ENCODE data around the gene SCNM1.

Gene SCNM1

DNA sequence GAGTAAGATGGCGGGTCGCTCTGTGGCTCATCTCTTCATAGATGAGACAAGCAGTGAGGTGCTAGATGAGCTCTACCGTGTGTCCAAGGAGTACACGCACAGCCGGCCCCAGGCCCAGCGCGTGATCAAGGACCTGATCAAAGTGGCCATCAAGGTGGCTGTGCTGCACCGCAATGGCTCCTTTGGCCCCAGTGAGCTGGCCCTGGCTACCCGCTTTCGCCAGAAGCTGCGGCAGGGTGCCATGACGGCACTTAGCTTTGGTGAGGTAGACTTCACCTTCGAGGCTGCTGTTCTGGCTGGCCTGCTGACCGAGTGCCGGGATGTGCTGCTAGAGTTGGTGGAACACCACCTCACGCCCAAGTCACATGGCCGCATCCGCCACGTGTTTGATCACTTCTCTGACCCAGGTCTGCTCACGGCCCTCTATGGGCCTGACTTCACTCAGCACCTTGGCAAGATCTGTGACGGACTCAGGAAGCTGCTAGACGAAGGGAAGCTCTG, 7.1 kb upstream of the SCNM1 start:
- TF ChIP-seq CTCF (conservative IDR thresholded peaks at IDR 0.05; ENCODE audit: control insufficient read depth, insufficient read depth, low read depth, low read length) = no peak
- no peak overlapping the region for H3K4me3 ChIP-seq (ENCODE audit: control insufficient read depth, low read depth, low read length)
- no peak for DNase-seq (ENCODE audit: low read depth)

DNA sequence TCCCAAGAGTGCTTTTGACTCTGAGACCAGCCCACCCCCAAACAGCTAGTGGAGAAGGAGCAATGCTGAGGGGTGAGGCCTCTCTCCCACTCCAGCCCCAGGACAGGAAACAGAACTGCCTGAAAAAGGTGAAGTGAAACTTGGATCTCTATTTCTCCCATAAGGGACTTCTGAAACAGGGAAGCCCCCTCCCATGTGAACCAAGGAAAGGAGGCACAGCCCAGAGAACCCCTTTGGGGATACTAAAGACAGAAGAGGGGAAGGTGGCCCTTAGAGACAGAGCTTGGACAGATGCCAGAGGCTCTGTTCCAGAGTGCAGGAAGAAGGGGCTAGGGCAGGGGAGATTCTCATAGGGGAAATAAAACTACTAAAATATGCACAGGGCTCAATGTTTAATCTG, 6.6 kb upstream of the SCNM1 start:
- TF ChIP-seq CTCF (conservative IDR thresholded peaks at IDR 0.05; ENCODE audit: control insufficient read depth, insufficient read depth, low read depth, low read length) = no peak
- H3K4me3 ChIP-seq (ENCODE audit: control insufficient read depth, low read depth, low read length) = no peak overlapping the region
- no peak for DNase-seq (ENCODE audit: low read depth)

- TF ChIP-seq CTCF (conservative IDR thresholded peaks at IDR 0.05; ENCODE audit: control insufficient read depth, insufficient read depth, low read depth, low read length) = no peak
- peak overlapping the region; percentile 99 for H3K4me3 ChIP-seq (ENCODE audit: control insufficient read depth, low read depth, low read length)
- DNase-seq (ENCODE audit: low read depth) = peak; percentile 21
These were observed 1.1 kb upstream of the SCNM1 start for GRCh38 chr1:151164732-151165280.

- peak overlapping the region; percentile 99 for H3K4me3 ChIP-seq (ENCODE audit: control insufficient read depth, low read depth, low read length)
- peak; percentile 59 for DNase-seq (ENCODE audit: low read depth)
- TF ChIP-seq CTCF (conservative IDR thresholded peaks at IDR 0.05; ENCODE audit: control insufficient read depth, insufficient read depth, low read depth, low read length) = no peak
These were observed 635 bp upstream of the SCNM1 start for GRCh38 chr1:151165281-151165737.

- no peak for TF ChIP-seq CTCF (conservative IDR thresholded peaks at IDR 0.05; ENCODE audit: control insufficient read depth, insufficient read depth, low read depth, low read length)
- DNase-seq (ENCODE audit: low read depth) = peak; percentile 72
- peak overlapping the region; percentile 99 for H3K4me3 ChIP-seq (ENCODE audit: control insufficient read depth, low read depth, low read length)
These were observed 587 bp downstream of the SCNM1 start for GRCh38 chr1:151166505-151166956.

- H3K4me3 ChIP-seq (ENCODE audit: control insufficient read depth, low read depth, low read length) = peak overlapping the region; percentile 99
- TF ChIP-seq CTCF (conservative IDR thresholded peaks at IDR 0.05; ENCODE audit: control insufficient read depth, insufficient read depth, low read depth, low read length) = no peak
- DNase-seq (ENCODE audit: low read depth) = no peak
These were observed 1.2 kb downstream of the SCNM1 start for GRCh38 chr1:151167116-151167515.
